HL-60 (cell line): Measurements from ENCODE around the gene ISYNA1.

Experiments used
- CTCF ChIP-seq: IDR thresholded peaks from one replicate; pipeline ENCODE4 v1.5.1; 2011; ENCODE audit warnings: low read length, control low read depth, inconsistent platforms; ENCODE audit not compliant: insufficient read depth
- GABPA ChIP-seq: IDR thresholded peaks from 2 replicates; pipeline ENCODE4 v1.6.1; 2012; ENCODE audit warnings: low read depth
- POLR2AphosphoS5 ChIP-seq: IDR thresholded peaks from 2 replicates; pipeline ENCODE4 v1.6.1; 2012; ENCODE audit warnings: low read depth
- REST ChIP-seq: IDR thresholded peaks from 2 replicates; pipeline ENCODE4 v1.6.1; 2012; ENCODE audit warnings: low read depth; ENCODE audit not compliant: insufficient replicate concordance

- TF ChIP-seq CTCF = no peak
- no peak for TF ChIP-seq POLR2AphosphoS5
- no peak for TF ChIP-seq REST
- TF ChIP-seq GABPA = no peak
Measured at GRCh38 chr19:18456974-18457373, 19.0 kb upstream of the ISYNA1 start.
